ENCODE measurements around the gene CDC14B.

DNA sequence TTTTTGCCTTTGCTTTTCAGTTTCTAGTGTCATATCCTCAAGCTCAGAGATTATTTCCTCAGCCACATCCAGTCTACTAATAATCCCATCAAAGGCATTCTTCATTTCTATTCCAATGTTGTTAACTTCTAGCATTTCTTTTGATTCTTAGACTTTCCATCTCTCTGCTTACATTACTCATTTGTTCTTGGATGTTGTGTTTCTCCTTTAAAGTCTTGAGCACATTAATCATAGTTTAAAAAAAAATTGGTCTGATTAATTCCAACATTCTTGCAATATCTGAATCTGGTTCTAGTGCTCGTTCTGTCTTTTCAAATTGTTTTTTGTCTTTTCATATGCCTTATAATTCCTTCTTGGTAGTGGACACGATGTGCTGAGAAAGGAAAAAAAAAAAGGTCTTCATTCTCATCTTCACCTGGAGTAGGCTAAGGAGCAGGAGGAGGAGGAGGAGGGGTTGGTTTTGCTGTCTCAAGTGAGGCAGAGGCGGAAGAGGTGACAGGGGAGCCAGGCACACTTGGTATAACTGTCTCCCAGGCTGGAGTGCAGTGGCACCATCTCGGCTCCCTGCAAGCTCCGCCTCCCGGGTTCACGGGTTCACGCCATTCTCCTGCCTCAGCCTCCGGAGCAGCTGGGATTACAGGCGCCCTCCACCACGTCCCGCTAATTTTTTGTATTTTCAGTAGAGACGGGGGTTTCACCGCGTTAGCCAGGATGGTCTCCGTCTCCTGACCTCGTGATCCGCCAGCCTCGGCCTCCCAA is 19.1 kb upstream of the CDC14B start:
- TF ChIP-seq, protein P1, sequence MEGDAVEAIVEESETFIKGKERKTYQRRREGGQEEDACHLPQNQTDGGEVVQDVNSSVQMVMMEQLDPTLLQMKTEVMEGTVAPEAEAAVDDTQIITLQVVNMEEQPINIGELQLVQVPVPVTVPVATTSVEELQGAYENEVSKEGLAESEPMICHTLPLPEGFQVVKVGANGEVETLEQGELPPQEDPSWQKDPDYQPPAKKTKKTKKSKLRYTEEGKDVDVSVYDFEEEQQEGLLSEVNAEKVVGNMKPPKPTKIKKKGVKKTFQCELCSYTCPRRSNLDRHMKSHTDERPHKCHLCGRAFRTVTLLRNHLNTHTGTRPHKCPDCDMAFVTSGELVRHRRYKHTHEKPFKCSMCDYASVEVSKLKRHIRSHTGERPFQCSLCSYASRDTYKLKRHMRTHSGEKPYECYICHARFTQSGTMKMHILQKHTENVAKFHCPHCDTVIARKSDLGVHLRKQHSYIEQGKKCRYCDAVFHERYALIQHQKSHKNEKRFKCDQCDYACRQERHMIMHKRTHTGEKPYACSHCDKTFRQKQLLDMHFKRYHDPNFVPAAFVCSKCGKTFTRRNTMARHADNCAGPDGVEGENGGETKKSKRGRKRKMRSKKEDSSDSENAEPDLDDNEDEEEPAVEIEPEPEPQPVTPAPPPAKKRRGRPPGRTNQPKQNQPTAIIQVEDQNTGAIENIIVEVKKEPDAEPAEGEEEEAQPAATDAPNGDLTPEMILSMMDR (IDR thresholded peaks at IDR 0.05), result no peak
- no peak for TF ChIP-seq POLR2AphosphoS5 (IDR thresholded peaks at IDR 0.05)
